Measurements from ENCODE around the gene DUSP15.

Gene DUSP15

DNA sequence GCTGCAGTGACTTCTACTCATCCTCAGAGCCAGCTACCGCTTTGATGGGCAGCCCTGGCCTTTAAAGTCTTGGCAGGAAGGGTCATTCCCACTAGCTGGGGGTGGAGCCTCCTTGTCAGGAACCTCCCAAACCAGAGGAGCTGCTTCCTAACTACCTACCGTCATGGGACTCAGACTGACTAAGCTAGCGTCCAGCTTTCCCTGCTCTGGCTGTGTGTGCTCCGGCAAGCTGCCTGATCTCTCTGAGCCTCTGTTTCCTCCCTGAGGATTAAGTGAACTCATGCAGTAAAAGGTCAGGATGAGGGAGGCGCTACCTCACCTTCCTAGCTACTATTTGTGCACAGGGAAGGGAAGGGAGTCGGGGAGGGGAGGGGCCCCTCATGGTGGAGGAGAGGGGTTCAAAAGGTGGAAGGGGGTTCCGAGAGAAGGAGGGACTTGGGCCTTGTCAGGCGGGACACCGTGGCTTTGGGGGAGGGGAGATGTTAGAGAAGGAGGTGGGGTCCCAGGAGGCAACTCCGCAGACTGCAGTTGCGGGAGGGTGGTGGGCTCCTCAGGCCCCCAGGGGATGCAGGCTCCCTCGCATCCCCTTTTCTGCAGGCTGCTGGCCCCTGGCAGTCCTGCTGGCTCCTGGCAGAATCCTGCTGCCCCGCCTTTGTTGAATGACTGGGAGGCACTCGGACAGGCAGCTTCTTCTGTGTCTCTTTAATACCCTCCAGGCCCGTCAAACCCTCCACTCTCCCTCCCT lies 9.8 kb downstream of the DUSP15 start:
- DNase-seq (ENCODE audit: low spot score) = no peak

DNA sequence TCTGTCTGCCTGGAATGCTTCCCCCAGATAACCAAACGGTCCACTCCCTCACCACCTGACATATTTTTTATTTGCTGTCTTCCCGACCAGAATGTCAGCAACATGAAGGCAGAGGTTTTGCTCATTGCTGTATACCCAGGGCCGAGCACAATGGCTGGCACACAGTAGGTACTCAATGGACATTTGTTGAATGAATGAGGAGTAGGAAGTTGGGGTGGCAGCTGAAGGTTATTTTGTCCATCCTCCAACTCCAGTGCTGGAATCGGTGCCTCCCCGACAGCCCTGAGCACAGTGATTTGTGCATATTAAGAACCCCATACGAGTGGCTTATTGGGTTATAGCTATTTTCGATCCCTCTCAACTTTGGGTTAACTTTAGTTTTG lies 10.3 kb downstream of the DUSP15 start:
- no peak for DNase-seq (ENCODE audit: low spot score)

DNA sequence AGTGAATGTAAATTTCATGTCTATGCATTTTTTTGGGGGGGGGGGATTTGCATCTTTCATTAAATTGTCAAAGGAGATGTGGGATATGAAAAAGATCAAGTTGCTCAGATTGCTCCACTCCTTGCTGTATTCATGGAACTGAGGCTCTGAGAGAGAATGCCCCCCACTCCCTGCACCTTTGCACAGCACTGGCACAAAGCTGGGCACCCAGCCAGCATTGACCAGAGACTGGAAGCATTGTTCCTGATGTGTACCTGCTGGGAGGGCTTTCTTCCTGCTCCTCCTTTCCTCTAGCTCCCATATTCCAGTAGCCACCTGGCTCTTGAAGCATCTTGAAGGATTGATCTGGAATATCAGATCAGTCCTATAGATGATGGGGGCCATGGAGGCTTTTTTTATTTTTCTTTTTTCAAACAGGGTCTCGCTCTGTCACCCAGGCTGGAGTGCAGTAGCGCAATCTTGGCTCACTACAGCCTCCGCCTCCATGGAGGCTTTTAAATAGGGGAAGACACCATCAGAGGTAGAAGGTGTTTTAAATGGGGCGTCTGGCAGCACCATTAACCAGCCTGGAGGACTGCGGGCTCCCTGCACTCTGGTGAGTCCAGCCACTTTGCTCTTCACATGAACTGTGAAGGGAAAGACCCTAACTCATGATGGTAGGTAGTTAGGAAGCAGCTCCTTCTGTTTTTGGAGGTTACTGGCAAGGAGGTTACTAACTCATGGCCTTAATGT lies 10.9 kb downstream of the DUSP15 start:
- DNase-seq (ENCODE audit: low spot score) = no peak

DNA sequence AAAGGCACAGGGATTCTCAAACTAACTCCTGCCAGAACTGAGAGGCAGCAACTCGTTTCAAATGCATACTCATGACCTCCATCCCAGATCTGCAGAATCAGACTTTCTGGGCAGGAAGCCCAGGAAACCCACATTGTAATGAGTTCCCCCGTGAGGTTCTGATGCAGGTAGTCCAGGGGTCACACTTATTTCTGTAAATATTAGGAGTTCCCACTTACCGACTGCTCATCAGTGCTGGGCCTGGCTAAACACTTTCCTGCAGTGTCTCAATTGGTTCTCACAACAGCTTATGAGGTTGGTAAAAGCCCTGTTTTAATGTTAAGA lies 11.6 kb downstream of the DUSP15 start:
- DNase-seq (ENCODE audit: low spot score) = no peak

DNA sequence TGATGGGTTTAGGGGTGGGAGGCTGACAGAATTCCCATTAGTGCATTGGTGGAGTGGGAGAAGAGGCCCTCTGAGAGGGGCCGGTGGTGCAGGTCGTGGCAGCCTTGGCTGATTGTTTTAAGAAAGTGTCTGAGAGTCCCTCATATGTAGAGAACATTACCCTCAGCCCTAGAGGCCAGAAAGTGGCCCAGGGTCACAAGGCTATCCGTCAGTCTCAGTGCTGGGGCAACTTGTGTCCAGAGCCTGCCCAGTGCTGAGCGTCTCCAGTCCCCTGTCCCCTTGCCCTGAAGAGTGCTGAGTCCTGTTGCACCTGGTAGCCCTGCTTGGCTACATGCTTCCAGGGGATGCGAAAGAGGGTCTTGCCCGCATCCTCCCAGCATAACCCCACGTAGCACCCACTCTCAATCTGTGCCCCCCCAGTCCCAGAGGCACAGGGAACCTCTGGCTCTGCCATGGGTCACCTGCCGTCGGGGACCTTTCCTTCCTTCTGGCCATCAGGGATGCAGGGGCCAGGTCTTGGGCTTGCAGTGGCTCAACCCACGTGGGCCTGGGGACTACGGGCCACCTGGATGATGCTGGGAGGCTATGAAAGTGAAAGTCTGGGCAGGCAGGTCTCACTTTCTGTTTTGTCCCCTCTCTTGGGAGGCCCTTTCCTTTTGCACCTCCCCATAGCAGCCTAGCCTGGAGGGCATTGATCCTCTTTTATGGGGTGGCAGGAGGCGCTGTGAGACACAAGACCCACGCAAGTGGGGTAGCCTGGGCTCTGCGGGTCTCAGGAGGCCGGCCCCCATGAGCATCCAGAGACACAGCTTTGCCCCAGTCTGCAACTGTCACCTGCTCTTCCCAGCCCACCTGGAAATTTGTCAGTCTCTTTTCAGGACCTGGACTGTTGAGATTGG lies 12.2 kb downstream of the DUSP15 start:
- no peak for DNase-seq (ENCODE audit: low spot score)

DNA sequence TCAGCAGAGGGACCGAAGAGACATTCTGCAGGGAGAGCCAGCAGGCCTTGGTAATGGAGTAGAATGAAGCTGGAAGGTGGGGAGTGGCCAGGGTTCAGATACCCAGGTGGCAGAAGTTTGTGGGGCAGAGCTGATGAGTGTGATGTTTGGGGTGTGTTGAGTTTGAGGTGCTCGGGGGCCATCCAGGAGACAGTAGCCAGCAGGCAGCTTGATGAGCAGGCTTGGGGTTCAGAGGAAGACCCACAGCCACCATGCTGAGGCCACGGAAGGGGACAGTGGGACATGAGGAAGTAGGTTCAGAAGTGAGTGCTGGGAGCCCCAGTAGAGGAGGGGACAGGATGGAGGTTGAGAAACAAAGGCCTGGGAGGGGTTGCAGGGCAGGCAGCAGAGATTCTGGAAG lies 13.8 kb downstream of the DUSP15 start:
- DNase-seq (ENCODE audit: low spot score) = no peak

DNA sequence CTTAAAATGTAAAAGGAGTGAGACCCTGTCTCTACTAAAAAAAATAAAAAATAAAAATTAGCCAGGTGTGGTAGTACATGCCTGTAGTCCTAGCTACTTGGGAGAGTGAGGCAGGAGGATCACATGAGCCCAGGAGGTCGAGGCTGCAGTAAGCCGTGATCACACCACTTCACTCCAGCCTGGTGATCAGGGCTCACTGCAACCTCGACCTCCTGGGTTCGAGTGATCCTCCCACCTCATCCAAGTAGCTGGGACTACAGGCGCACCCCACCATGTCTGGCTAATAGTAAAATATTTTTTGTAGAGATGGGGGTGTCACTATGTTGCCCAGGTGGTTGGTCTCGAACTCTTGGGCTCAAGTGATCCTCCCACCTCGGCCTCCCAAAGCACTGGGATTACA lies 16.8 kb downstream of the DUSP15 start:
- DNase-seq (ENCODE audit: low spot score) = no peak

DNA sequence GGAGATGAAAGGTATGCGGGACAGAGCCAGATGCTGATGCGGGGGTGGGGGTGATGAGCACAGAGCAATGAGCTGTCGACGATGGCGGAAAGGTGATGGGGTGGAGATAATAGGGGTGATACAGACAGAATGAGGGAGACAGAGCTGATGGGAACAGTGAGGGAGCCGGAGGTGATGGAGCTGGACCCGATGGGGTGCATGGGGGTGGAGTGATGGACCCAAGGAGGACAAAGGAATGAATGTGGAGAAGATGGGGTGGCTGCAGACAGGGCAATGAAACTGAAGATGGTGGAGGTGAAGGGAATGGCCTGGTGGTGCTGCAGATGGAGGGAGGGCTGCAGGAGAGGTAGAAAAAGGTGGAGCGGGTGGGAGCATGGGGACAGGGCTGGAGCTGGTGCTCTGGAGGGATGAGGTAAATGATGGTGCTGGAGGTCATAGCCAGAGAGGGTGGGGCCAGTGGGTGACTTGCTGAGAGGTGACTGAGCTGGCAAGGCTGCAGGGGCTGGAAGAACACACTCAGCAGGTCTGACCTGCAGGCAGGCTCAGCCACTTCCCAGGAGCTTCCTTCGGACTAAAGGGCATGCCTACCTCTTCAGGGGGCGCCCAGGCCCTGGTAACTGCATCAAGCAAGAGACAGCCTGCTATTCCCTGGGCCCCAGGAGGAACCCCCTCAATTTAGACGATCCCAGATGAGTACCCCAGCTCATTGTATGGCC lies 18.9 kb downstream of the DUSP15 start:
- DNase-seq (ENCODE audit: low spot score) = no peak

DNA sequence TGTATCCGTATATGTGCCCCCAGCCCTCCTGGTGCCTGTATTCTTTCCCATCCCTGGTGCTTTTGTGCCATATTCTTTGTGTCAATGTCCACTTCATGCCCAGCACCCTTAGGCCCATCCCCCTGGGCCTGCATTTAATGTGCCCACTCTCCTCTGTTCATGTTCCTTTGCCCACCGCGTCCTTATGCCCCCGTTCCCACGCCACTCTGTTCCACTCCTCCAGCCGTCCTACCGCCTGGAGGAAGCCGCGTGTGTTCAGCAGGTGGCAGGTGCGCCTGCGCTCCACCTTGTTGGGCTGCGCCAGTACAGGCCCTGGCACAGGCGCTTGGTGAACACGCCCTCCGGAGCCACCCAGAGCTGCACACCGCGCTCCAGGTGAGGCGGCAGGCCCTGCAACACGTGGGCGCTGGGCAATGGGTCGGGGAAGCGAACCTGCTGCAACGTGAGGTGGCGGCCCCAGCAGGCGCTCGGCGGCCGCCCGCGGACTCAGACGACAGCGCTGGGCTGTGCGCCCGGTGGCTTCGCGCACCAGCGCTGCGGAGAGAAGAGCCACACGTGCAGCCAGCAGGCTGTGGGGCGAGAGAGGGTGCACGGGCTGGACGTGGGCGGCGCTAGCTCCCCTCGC lies 20.9 kb downstream of the DUSP15 start:
- no peak for DNase-seq (ENCODE audit: low spot score)

DNA sequence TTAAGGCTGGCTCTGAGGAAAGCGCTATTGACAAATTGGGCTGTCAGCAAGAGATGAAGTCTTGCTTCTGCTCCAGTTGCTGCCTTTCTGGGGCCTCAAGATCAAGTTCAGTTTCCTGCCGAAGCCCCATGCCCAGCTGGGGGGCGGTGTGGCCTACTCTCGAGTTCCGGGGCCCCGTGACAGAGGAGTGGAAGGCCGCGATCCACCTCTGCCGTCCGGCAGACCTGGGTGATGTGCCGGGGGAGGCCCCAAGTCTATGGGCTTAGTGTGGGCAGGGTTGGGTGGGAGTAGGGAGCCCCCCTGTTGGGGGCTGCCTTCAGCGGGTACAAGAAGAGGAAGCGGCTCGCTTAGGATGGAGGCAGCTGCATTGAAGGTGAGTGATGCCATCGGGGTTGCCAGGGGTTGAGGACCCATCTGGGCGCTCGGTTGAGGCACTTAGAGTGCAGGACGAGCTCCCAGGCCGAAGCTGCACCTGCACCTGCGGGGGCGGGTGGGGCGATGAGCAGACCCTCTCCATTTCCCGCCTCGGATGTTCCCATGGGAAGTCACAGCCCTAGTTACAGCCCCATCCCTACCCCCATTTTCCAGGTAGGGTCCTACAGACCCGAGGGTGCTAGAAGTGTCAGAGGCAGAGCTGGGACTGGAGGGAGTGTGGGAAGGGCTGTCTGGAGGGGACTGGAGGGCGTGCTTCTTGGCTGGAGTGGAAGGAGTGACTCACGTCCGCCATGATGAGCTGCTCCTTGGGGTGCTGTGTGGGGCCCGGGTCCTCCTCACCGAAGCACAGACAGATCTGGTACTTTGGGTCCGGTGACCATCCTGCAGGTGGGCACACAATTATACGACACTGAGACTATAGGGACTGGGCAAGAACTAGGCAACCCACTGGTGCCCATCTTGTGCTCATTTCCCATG lies 22.0 kb downstream of the DUSP15 start:
- no peak for DNase-seq (ENCODE audit: low spot score)

DNA sequence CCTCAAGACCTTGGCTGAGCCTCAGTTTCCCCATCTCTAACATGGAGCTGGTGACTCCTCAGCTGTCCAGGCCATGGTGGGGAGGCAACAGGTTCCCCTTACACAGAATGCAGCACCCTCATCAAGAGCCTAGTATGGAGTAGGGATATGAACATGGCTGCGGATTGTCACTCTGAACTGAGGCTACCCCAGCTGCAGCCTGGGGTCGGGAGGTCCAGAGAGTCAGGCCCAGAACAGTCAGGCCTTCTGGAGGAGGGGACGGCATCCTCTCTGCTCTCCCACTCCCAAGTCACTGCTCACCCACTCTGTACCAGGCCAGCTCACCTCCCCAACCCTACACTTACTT lies 23.6 kb downstream of the DUSP15 start:
- no peak for DNase-seq (ENCODE audit: low spot score)

DNA sequence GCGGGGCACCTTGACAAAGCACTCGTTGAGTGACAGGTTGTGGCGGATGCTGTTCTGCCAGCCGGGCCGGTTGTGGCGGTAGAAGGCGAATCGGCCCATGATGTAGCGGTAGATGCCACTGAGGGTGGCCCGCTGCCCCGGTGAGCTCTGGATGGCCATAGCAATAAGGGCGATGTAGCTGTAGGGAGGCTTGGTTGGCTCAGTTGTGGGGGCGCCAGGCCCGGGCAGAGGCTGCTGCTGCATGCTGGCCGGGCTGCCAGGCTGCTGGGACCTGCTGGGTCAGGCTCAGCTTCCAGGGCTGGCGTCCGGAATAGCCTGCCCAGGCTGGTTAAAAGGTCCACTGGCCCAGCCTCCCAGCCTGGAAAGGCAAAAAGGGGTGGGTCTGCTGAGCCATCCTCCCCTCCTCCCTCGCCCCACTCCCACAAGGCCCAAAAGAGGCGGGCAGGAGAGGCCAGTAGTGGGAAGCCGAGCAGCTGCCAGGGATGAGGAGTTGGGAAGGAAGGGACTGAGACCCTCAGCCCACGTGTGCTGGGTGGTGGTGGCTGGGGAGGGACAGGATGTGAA lies 24.9 kb downstream of the DUSP15 start, which contains the start of gene FOXS1:
TSS of gene FOXS1 (minus strand) at position 305 of the 564 bp plus-strand sequence. CDS start at position 243, 62 bp downstream.
- peak; percentile 54 for DNase-seq (ENCODE audit: low spot score)

DNA sequence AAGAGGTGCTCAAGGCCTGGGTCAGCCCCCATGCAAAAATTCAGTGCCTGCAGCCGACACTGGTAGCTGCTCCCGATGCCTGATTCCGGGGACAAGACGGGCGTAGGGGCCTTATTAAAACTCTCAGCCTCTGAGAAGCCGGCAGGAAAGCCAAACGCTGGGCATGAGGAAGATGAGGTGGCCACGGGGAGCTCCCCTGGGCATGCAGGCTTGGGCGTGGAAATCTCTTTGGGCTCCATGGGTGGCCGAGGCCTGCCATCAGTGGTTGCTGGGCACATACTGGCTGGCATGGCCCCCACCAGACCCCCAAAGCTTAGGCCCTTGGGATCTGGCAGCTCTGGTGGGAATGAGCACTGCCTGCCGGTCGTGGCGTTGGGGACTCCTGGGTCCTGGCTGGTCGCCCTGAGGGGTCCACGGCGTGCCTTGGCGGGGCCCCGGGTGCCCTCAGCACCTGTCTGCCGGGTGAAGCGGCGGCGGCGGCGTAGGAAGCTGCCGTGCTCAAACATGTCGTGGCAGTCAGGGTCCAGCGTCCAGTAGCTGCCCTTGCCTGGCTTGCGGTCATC lies 25.5 kb downstream of the DUSP15 start:
- DNase-seq (ENCODE audit: low spot score) = no peak

DNA sequence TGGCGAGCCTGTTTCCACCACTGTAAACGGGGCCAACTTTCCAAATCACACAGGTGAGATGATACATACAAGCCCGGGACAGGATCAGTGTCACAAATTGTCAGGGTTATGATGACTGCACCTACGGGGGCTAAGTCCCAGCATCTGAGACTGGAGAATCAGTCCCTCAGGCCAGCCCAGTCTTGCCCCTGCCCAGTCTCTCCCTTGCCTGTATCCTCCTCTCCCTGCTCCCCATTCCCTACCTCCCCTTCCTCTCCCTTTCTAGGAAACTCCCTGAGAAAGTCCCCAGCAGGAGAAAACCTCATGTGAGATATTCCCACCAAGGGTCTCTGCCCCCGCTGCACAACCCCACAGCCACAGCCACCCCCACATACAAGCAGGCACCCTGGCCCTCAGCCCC lies 26.4 kb downstream of the DUSP15 start:
- DNase-seq (ENCODE audit: low spot score) = no peak

DNA sequence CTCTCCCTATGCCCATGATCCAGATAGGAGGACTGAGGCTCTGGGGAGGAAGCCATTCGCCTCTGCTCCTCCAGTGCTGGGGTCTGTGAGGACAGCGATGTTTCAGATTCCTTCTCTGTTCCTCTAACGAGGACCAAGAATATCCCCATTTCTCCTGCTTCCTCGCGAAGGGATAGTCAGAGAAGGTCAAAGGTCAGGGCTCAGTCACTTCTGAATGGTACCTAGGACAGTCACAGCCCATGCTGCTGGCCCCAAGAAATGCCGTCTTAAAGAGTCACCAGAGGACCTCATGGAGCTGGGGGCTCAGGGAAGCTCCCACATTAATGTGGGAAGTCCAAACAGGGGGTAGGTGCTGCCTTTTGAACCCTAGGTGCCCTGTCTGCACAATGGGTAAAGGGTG lies 27.0 kb downstream of the DUSP15 start:
- DNase-seq (ENCODE audit: low spot score) = no peak

DNA sequence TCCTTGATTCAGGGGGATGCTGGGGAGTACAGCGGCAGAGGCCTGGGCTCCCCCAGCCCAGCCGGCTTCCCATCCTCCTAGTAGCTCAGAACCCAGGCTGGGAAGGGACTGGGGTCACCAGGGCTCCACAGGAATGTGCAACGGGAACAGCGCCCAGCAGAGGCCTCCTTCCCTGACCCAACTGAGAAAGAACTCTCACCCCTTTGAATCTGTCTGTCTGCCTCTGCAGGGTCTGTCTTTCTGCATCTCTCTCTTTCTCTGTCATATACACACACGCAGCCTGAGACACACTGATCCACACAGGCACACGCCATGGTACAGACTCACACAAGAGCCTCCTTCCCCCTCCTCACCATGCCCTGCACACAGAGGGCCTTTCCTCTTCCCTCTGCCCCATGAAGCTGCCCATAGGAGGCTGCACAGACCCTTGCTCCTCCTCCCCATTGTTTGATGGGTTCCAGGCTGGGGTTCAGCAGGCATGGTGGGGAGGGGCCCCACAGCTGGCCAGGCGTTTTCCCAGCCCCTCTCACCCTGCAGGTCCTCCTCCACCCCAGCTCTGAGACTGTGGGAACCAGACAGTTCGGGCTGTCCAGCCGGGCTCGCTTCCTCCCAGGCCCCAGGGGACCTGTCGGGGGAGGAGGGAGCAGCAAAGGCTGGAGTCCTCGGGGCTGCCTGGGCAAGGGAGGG lies 27.7 kb downstream of the DUSP15 start:
- DNase-seq (ENCODE audit: low spot score) = peak; percentile 94

DNA sequence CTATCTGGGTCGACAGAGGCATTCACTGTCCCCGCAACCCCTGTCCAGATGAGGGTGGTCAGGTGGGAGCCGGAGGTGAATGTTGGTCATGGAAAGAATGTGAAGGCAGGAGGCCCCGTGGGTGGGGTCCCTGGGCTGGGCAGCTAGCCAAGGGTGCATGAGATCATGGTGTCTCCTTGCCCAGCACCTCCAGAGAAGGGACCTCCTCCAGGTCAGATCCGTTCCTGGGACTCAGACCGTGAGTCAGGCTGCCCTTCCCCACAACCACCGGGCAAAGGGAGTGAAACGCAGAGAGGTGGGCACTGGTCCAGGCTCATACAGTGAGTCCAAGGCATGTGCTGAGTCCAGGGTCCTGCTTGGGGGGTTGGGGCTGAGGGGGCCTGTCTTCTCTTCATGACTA lies 28.4 kb downstream of the DUSP15 start:
- peak; percentile 77 for DNase-seq (ENCODE audit: low spot score)

DNA sequence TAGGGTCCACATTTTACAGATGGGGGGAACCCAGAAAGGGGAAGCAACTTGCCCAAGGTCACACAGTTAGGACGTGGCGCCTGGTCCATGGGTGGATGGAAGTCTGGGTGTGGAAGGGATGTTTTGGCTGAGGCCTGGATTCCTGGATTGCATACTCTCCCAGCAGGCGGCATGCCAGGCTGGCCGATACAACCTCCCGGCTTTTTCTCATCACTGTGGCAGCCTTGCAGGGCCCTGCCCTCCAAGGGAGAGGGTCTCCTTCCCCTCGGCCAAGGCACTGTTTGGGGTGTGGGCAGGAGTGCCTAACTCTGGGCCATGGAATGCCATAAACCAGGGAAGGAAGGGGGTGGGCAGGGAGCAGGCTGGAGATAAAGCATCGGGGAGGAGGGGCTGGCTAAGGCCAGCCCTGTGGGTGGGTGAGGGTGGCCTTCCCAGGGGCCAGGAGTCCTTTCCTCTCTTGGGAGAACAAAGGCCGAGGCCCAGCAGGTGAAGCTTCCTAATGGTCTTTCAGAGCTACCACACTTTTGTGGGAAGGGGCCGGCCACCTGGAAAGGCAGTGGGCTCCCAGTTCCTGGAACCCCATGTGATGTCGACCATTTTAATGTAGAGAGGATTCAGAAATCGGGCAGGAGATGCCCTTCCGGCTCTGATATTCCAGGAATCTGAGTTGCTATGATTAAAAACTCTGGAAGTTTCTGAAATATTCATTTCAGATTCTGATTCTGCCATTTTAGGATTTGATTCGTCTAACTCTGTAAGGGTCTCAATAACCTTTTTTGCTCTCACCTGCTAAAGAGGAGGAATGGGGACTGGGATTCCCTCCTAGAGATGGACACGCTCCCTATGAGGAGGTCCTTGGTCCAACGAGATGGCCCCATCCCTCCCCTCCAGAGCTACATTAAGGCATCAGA lies 29.2 kb downstream of the DUSP15 start:
- DNase-seq (ENCODE audit: low spot score) = no peak

Data from hepatic stellate cell (primary cell).